Parathyroid adenoma (tissue), 2 donors: ENCODE measurements around the gene DIAPH3.

Source experiments
- H2AFZ ChIP-seq: fragments of 300-600 bp; sonication (generic); one replicate; pipeline ENCODE4 v1.7.0; 2017; ENCODE audit warnings: antibody characterized with exemption, mild to moderate bottlenecking
- H3K27ac ChIP-seq: fragments of 300-600 bp; sonication (generic); one replicate; pipeline ENCODE4 v1.7.0; 2017
- H3K27me3 ChIP-seq: fragments of 300-600 bp; sonication (generic); one replicate; pipeline ENCODE4 v1.7.0; 2017; ENCODE audit warnings: low read length; ENCODE audit not compliant: control insufficient read depth, insufficient read depth
- H3K36me3 ChIP-seq: fragments of 300-600 bp; sonication (generic); one replicate; pipeline ENCODE4 v1.7.0; 2017; ENCODE audit warnings: low read length; ENCODE audit not compliant: control insufficient read depth, insufficient read depth
- H3K4me1 ChIP-seq: fragments of 300-600 bp; sonication (generic); one replicate; pipeline ENCODE4 v1.7.0; 2017; ENCODE audit warnings: control low read depth
- H3K4me2 ChIP-seq: fragments of 300-600 bp; sonication (generic); one replicate; pipeline ENCODE4 v1.7.0; 2017; ENCODE audit warnings: low read length
- H3K4me3 ChIP-seq: fragments of 300-600 bp; sonication (generic); one replicate; pipeline ENCODE4 v1.7.0; 2017; ENCODE audit warnings: low read depth, low read length
- H3K79me2 ChIP-seq: fragments of 300-600 bp; sonication (generic); one replicate; pipeline ENCODE4 v1.7.0; 2017; ENCODE audit warnings: control low read depth
- H3K9ac ChIP-seq: fragments of 300-600 bp; sonication (generic); one replicate; pipeline ENCODE4 v1.7.0; 2017; ENCODE audit warnings: mild to moderate bottlenecking
- H3K9me3 ChIP-seq: fragments of 300-600 bp; sonication (generic); one replicate; pipeline ENCODE4 v1.7.0; 2017; ENCODE audit warnings: low read length; ENCODE audit not compliant: control insufficient read depth
- TF ChIP-seq, protein P1 (sequence below): fragments of 300-600 bp; sonication (generic); IDR thresholded peaks from one replicate; pipeline ENCODE4 v1.7.0; 2017; ENCODE audit warnings: antibody characterized with exemption, mild to moderate bottlenecking
- donor health status: primary hyperparathyroidism.

Gene DIAPH3

DNA sequence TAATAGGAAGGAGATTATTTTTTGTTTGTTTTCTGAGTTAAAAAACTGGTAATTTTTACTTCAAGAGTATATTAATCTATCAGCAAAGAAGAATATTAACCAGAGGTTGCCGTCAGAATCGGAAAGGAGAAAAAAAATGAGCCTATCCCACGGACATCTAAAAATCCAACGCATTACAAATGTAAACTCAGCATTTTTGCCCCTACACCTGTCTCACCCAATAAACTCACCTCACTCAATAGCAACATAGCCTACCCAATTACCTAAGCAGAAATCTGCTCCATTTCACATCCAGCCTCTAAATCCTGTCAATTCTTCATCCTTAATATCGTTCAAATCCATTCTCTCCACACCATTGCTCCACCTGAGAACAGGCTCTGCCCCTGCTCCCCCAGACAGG, 10.4 kb upstream of the DIAPH3 start:
- Histone ChIP-seq H3K36me3 (no peaks in the 10 kb centered on the region), H2AFZ (no peak overlapping the region), H3K4me1 (no peaks in the 10 kb centered on the region), H3K27ac (no peak overlapping the region), H3K9ac (no peak overlapping the region), H3K27me3 (no peaks in the 10 kb centered on the region), H3K4me2 (no peak overlapping the region), H3K79me2 (no peaks in the 10 kb centered on the region), H3K9me3 (no peaks in the 10 kb centered on the region), H3K4me3 (no peak overlapping the region)
- TF ChIP-seq, protein P1, sequence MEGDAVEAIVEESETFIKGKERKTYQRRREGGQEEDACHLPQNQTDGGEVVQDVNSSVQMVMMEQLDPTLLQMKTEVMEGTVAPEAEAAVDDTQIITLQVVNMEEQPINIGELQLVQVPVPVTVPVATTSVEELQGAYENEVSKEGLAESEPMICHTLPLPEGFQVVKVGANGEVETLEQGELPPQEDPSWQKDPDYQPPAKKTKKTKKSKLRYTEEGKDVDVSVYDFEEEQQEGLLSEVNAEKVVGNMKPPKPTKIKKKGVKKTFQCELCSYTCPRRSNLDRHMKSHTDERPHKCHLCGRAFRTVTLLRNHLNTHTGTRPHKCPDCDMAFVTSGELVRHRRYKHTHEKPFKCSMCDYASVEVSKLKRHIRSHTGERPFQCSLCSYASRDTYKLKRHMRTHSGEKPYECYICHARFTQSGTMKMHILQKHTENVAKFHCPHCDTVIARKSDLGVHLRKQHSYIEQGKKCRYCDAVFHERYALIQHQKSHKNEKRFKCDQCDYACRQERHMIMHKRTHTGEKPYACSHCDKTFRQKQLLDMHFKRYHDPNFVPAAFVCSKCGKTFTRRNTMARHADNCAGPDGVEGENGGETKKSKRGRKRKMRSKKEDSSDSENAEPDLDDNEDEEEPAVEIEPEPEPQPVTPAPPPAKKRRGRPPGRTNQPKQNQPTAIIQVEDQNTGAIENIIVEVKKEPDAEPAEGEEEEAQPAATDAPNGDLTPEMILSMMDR: no peak

DNA sequence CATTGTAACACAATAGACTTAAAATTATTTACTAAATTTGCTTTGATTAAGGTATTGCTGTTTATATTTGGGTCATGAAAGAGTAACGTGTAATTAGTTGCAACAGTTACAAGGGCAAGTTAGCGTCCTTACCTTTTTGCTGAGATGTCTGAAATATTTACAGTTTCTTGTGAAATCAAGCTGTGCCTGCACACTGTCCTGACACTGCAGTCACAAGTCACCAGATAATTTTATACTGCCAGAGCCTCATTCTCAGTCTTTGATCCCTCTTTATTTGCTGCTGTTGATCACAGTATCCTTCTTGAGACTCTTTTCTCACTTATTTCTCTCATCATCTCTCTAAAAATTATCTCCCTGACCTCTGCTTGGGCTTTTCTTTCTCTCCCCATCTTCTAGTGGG, 8.4 kb upstream of the DIAPH3 start:
- H3K9me3 ChIP-seq: no peaks in the 10 kb centered on the region
- H3K27ac ChIP-seq: no peak overlapping the region
- no peak overlapping the region for H3K4me3 ChIP-seq
- H2AFZ ChIP-seq: peak overlapping the region; percentile 68
- no peaks in the 10 kb centered on the region for H3K4me1 ChIP-seq
- TF ChIP-seq, protein P1: no peak
- no peaks in the 10 kb centered on the region for H3K79me2 ChIP-seq
- no peak overlapping the region for H3K9ac ChIP-seq
- no peaks in the 10 kb centered on the region for H3K36me3 ChIP-seq
- no peaks in the 10 kb centered on the region for H3K27me3 ChIP-seq
- H3K4me2 ChIP-seq: no peak overlapping the region

DNA sequence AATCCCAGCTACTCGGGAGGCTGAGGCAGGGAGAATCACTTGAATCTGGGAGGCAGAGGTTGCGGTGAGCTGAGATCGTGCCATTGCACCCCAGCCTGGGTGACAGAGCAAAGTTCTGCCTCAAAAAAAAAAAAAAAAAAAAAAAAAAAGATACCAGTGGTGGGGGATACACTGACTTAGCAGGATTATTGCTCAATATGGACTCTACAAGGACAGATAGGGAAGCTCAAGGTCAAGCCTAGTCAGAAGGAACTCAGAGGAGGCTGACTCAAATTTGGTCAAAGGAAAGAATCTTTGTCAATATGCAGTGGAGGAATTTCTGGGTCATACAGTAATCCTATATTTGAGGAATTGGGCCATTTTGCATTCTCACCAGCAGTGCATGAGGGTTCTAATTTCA, 6.7 kb upstream of the DIAPH3 start:
- Histone ChIP-seq H3K9ac (no peak overlapping the region), H3K4me2 (no peak overlapping the region), H3K36me3 (no peaks in the 10 kb centered on the region), H3K4me1 (peaks cover 2% of the 10 kb centered on the region), H3K27me3 (no peaks in the 10 kb centered on the region), H3K27ac (no peak overlapping the region), H3K79me2 (no peaks in the 10 kb centered on the region), H3K9me3 (no peaks in the 10 kb centered on the region), H3K4me3 (no peak overlapping the region), H2AFZ (no peak overlapping the region)
- TF ChIP-seq, protein P1: no peak

DNA sequence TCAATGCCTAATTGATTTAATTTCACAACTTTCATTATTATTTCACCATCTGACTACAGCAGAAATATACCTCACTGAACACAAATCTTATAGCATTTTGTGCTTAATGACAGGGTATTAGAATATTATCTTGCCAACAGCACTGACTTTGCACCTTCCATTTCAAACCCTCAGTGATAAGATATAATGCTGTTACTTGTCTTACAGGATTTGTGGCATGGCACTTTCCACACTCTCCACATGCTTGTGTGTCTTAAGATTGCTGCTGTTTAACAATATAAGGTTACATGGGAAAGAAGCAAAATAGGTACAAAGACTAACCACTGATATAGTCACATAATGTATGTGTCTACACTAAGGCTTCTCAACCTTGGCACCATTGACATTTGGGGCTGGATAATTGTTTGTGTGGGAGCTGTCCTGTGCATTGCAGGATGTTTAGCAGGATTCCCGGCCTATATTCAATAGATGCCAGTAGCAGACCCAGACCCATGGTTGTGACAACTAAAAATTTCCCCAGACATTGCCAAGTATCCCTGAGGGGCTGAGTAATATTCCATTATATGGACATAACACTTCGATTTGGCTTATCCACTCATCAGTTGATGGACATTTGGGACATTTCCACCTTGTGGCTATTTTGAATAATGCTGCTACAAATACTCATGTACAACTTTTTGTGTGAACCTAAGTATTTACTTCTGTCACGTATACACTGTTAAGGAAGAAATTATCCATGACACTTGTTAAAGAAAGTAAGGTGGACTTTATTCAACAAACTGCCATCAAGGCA, 5.7 kb upstream of the DIAPH3 start:
- H3K27me3 ChIP-seq: no peaks in the 10 kb centered on the region
- H3K4me2 ChIP-seq: no peak overlapping the region
- no peak overlapping the region for H3K9ac ChIP-seq
- no peaks in the 10 kb centered on the region for H3K79me2 ChIP-seq
- no peaks in the 10 kb centered on the region for H3K36me3 ChIP-seq
- no peak overlapping the region for H3K27ac ChIP-seq
- no peak overlapping the region for H2AFZ ChIP-seq
- H3K9me3 ChIP-seq: no peaks in the 10 kb centered on the region
- H3K4me3 ChIP-seq: no peak overlapping the region
- peaks cover 5% of the 10 kb centered on the region for H3K4me1 ChIP-seq
- TF ChIP-seq, protein P1: no peak

DNA sequence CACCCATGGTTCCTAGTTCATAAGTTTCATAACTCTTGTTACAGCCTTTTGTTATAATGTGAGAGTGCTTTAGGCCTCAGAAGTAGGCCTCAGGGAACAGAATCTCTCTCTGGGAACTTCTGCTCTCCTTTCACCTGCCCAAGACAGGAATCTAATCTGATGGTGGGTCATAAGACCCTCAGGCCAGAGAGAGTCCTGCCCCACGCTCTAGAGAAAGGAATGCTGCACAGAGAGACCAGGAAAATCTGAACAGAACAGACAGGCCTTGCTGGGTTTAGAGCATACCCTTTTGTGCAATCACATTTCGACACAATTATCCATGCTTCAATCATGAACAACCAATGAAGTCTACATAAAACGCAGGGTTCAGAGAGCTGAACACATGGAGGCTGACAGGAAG, 3.4 kb upstream of the DIAPH3 start:
- Histone ChIP-seq H3K4me1 (peaks cover 5% of the 10 kb centered on the region), H3K27ac (no peak overlapping the region), H3K9me3 (no peaks in the 10 kb centered on the region), H3K4me3 (no peak overlapping the region), H2AFZ (no peak overlapping the region), H3K4me2 (no peak overlapping the region), H3K79me2 (no peaks in the 10 kb centered on the region), H3K36me3 (no peaks in the 10 kb centered on the region), H3K9ac (no peak overlapping the region), H3K27me3 (no peaks in the 10 kb centered on the region)
- TF ChIP-seq, protein P1: no peak
